Middle frontal gyrus (tissue), 1 donor: ENCODE data around the gene SASH3.

ENCODE experiments used
- DNase-seq: peaks from one replicate; pipeline ENCODE4 v3.0.0-alpha.2; 2015; ENCODE audit warnings: low spot score; ENCODE audit errors: extremely low spot score

The SASH3 gene

DNA sequence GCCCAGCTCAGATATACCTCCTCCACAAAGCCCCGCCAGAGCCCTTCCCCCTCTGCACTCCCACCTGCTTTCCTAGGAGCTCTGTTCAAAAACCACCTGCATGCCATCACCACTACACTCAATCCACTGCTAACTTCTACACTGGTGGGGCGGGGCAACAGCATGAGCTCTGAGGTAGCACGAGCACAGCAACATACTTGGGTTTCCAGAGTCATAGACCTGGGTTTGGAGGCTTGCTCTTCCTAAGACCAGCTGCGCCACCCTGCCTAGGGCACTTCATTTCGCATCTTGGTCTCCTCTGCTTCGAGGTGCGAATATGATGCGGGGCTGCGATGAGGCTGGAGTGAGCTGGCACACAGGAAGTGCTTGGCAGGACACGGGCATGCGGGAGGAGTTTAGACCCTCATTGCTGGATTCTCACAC lies 3.6 kb downstream of the SASH3 start:
- no peak for DNase-seq

DNA sequence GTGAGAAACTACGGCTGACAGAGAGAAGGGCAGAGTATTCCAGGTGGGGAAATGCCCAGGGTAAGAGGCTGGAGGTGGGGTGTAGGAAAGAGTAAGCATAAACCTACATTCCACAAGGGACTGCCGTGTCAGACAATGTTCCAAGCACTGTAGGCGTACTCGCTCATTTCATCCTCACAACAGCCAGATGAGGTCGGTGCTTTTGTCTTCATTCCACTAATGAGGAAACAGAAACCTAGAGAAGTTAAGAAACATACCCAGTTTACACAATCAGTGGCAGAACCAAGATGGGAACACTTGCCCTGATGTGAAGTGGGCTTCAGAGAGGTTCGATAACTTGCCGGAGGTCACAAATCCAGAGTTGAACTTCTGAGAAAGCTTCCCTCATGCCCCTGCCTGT lies 4.6 kb downstream of the SASH3 start:
- DNase-seq, result no peak

DNA sequence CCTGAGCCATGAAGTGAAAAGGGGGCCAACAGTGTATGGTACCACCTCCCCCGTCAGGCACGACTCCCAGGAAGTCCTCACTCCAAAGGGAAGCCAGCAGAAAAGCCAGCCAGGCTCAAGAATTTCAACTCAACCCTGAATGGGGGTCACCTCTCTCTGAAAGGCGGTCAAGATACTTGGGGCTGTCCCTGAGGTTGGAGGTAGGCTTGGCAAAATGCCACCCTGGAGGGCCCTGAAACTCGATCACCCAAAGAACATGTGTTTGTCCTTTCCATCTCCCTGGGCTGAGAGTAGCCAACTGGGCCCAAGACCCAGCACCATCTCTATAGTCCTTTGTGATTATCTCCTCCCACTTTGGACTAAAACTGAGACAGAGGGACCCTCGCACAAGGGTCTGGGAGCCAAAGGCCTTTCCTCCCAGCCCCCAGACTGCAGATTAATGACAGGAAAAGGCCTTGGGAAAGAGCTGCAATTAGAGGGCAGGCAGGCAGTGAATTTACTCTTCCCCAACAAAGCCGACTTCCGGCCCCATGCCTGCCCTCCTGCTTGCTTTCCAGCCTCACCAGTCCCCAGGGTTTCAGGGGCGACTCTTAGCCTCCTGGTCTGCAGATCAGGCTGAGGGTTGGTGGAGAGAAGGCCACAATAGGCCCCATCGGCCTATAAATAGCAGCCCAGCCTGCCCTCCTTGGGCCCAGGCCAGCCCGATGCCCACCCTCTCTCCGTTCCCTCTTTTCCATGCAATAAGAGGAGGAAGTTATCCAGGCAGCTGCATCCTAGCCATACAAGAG lies 5.6 kb downstream of the SASH3 start:
- DNase-seq, result no peak

DNA sequence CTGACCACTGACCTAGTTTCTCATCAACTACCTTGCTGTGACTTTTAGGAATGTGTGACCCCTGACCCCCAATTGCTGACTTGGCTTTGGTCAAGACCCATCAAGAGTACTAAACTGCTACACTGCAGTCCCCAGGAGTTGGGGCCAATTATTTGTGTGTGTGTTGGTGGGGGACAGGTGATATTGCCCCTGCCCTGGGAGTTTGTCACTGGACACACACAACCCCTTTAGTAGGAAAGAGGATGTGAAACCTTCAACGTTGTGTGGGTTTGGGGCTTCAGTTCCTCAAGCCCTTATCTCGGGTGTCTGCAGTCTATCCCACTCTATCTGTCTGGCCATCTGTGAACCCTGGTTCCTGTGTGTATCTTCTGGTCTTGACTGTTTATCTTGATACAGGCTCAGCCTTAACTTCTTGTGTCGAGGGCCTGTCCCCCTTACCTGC lies 6.5 kb downstream of the SASH3 start:
- DNase-seq, result no peak

DNA sequence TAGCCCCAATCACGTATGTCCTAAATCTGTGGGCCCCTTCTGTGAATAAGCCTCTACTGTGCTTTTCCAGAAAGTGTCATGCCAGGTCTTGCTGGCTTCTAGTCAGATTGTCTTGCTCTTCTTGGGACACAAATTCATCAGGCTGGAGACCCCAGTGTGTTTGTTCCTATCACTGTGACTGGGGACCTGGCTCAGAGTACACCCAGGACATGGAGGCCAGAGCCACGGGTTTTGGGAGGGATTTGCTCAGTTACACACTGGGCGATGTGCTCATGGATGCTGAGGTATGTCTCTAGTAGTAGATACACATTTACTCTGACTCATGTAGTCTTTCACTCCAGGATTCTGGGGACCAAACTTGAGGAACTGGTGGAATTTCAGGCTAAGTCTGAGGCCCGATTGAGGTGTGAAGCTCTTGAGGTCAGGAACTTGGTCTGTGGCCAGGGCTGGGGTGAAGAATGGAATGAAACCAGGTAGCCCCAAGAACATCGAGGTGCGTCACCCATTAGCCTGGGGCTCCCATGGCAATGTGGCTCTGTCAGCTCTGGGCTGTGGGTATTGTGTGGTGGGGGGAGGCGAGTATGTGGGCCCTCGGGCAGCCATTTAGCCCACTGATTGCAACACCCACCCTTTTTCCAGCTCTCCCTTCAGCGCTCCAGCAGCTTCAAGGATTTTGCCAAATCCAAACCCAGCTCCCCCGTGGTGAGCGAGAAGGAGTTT lies 7.7 kb downstream of the SASH3 start:
- DNase-seq, result no peak

DNA sequence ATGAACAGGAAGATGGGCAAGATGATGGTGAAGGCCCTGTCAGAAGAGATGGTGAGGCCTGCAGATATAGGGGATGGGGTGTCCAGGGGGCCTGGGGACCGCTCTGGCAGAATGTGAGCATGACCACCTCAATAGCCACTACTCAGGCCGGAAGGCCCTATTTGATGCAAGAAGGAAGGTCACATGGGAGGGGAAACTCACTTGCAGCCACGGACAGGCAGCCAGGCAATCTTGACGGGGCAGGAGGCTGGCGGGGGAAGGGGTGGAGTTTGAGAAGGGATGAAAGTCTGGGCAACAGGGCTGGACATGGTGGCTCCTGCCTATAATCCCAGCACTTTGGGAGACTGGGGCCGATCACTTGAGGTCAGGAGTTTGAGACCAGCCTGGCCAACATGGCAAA lies 8.8 kb downstream of the SASH3 start:
- no peak for DNase-seq

DNA sequence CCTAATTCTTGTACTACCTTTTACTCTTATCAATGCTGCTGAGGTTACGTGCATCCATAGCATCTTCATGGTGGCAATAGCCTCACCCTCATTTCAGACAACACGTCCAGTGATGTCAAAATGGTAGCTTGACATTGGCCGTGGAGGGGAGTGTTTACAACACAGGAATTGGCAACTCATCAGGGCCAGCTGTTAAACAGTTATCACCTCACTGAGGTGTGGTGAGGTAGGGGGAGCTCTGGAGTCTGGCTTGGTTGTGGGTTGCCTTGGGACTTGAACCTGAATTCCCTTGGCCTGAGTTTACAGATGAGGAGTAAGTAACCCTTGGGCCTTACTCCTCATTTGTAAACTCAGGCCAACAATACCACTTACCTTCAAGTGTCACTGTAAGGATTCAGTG lies 10.4 kb downstream of the SASH3 start:
- no peak for DNase-seq

DNA sequence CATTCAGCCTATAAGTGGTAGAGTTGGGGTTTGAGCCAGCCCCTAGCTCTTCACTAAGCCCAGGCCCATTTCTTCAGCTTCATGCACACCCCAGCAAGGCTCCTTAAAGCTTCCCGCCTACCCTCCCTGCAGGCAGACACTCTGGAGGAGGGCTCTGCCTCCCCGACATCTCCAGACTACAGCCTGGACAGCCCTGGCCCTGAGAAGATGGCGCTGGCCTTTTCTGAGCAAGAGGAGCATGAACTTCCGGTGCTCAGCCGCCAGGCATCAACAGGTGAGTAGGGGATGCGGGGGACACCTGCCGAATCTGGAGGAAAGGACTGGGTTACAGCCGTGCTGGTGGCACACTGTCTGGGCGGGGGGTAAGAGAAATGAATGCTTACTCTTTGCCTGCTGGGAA lies 11.1 kb downstream of the SASH3 start:
- DNase-seq, result no peak

DNA sequence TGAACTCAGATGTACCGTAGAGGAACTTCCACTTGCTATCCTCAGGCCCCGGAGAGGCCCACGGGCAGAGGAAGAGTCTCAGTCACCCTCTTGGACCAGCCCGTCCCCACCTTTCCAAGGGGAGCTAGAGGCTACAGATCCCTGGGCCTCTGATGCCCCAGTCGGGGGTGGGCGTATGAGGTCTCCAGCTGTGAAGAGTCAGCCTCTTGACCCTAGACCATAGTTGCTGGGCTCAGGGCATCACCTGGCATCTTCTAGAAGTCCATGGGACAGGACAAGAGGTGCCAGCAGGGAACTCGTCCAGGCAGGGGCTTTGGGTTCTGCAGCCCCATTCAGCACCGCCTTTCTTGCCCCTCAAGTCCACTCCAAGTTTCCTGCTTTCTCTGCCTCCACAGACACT lies 11.6 kb downstream of the SASH3 start:
- DNase-seq, result no peak

DNA sequence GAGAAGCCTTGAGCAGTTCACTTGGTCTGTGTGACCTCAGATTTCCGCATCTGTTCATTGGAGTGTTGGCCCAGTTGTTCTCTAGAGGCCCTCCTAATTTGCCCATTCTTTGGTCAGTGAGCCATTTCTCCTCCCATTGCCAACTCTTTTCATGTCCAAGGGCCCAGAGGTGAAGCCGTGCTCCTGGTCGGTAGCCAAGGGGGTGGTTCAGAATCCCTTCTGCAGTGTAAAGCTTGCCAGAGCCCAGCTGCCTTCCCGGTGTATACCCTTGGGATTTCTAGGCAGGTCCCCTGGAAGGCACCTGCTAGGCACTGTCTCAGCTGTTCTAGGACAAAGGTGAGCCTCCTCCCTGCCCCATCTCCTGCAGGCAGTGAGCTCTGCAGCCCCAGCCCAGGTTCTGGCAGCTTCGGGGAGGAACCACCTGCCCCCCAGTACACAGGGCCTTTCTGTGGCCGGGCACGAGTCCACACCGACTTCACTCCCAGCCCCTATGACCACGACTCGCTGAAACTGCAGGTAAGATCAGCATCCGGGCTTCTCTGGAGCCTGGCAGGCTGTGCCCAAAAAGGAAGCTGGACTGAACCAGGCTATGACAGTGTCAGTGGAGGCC lies 12.3 kb downstream of the SASH3 start:
- no peak for DNase-seq

DNA sequence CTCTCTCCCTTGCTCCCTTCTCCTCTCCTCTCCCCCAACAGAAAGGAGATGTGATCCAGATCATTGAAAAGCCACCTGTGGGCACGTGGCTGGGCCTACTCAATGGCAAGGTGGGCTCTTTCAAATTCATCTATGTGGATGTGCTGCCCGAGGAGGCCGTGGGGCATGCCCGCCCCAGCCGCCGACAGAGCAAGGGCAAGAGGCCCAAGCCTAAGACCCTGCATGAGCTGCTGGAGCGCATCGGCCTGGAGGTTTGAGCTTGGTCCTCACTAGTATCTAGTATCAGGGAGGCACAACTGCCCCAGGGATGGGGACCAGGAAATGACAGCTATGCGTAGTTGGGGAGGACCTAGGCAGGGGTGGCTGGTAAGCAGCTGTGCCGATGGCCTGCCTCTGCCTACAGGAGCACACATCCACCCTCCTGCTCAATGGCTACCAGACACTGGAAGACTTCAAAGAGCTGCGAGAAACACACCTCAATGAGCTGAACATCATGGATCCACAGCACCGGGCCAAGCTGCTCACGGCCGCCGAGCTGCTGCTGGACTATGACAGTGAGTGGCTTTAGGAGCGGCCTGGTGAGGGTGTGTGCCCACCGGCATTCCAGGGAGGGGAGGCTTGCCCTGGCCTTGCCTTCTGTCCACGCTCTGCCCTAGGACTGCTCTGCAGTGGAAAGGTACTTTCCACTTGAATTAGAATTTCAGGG lies 13.0 kb downstream of the SASH3 start:
- DNase-seq, result no peak

DNA sequence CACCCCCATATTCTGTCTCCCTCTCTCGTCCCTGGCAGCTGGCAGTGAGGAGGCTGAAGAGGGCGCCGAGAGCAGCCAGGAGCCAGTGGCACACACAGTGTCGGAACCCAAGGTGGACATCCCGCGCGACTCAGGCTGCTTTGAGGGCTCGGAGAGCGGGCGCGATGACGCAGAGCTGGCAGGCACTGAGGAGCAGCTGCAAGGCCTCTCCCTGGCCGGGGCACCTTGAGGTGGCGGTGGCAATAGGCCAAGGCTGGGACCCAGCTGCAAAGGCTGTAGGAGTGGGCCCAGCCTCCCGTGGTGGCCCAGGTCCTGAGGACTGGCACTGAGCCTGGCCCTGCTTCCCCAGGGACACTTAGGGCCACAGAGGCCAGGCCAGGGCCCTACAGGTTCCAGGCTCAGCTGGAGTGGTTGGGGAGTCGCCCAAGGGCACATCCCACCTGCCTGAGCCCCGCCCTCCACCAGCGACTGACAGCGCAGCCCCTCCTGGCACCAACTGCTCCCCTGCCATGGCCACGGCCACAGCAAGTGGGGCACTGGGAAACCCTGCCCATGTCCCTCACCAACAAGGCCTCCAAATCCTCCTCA lies 13.9 kb downstream of the SASH3 start:
- no peak for DNase-seq

DNA sequence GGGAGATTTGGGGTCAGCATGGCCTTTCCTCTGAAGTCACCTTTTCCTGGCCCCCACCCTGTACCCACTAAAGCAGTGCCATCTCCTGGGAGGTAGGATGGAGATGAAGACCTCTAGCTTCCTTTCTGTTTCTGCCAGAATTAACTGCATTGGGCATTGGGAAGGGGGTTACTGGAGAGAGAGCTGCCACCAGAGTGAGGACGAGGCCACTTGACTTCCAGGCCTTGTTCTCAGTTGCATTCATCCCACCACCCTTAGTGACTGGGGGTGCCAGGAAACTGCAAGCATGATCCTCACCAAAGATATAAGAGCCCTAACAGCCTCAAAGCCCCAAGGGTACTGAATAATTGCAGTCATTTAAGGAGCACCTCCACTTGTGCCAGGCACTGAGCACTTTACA lies 15.8 kb downstream of the SASH3 start:
- no peak for DNase-seq

DNA sequence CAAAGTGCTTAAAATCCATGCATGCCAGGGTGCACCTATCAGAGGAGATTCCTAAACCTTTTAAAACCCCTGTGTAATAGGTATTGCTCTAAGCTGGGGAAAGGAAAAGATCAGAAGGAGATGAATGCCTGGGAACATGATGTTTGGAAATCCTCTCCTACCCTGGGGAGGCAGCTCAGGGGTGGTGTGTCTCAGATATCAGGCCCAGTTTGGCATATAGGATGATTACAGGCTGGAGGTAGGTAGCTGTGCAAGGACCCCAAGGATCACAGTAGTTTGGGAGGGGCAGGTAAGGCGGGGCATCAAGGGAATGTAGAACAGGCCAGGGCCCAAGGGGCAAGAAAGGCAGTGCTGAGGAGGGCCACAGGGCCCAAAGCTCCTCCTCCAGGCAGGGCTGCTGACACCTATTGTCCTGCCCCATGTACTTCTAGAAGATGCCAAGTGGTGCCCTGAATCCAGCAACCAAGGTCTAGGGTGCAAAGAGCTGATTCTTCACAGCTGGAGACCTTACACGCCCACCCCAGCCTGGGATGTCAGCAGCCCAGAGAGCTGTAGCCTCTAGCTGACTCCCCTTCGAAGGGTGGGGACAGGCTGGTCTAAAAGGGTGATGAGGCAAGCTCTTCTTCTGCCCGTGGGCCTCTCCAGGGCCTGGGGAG lies 17.6 kb downstream of the SASH3 start:
- DNase-seq, result no peak

DNA sequence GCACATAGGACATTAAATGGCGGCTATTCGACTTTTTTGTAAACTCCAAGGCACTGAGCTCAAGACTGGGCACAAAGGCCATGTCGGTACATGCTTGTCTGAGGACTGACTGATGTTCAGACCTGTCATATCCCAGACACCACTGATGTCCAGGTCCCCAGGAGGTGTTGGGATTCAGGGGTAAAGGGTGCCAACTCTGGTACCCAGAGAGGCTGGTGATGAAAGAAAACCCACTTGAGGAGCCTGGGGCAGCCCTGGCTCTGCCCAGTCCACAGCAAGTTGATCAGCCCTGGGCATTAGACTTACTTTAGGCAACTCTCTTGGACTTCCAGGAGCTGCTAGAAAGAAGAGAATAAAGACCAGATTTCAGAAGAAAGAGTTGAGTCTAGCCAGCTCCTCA lies 18.7 kb downstream of the SASH3 start:
- no peak for DNase-seq

DNA sequence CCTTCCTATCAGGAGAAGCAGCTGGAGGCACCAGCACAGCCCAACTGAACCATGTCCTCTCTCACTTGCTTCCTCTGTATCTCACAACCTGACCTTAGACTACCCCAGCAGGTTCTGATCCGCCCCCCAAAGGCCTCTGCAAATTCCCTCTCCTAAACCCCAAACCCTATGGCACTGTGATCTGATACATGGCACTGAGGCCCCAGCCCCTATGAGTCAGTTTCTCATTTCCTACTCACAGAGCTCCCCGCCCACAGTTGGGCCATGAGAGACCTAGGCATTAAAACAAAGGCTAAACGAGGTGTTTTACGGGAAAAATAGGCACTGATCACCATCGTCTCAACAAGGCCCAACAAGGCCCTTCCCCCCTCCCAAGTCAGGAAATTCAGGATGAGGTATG lies 19.1 kb downstream of the SASH3 start:
- DNase-seq, result no peak

DNA sequence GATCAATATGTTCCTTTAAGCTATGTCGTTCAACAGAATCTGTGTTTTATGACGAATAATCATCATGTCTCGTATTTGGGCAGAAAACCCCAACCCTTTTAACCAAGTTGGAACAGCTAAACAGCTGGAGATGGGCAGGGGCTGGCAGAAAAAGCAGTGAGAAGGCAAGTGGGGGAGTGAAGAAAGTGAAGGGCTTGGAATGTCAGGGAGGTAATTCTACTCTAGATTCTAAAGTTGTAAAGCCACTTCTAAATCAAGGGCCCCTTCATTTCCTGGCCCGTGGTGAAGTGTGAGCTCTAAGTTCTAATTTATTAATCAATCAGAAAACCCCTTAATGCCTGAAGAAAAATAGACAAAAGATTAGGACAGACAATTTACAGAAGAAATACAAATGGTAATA lies 20.4 kb downstream of the SASH3 start:
- DNase-seq, result no peak

DNA sequence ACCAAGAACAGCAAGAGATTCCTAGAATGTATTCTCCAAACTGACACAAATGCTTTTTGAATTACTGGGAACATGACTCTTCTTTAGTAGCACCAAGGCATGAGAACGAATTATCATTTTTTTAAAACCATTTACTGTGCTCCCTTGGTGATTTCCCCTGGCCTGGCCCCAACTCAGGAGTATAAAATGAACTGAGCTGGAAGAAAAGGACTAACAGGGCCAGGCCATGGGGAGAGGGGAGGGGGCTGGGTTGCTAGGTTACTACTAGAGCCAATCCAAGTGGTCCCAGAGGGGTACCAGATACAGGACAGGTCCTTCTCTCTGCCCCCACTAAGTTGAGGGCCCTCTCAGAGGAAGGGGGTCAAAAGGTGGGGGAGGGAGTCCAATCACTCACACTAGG lies 23.1 kb downstream of the SASH3 start:
- no peak for DNase-seq

DNA sequence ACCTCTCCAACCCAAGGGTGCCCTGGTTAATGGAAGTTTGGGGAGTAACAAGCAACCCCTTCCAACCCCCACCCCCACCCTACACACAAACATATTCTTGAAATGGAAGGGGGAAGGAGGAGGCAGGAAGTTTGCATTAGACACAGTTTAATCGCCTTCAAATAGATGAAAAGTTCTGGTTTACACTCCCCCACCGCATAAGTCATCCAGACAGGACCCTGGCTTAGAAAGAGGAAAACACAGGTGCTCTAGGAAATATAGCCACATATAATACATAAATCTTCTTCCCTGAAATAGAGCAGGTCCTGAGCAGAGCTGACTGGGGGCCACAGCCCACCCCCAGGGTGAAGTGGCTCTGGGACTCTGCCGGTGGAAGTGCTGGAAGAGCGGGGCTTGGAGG lies 25.1 kb downstream of the SASH3 start:
- no peak for DNase-seq

DNA sequence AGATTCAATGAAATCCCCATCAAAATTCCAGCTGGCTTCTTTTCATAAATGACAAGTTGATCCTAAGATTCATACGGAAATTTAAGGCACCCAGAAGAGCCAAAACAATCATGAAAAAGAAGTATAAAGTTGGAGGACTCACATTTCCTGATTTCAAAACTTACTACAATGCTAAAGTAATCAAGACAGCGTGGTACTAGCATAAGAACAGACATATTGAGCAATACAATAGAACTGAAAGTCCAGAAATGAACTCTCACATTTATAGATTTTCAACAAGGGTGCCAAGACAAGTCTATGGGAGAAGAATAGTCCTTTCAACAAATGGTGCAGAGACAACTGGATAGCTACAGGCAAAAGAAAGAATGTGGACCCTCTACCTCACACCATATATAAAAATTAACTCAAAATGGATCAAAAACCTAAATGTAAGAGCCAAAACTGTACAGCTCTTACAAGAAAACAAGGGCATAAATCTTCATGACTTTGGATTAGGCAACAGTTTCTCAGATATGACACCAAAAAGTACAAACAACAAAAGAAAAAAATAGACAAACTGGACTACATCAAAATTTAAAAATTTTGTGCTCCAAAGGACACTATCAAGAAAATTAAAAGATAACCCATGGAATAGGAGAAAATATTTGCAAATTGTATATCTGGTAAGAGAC lies 28.5 kb downstream of the SASH3 start:
- no peak for DNase-seq
